Measurements from ENCODE around the gene ABCA13. TPM values are rescaled to one million over a fixed set of nuclear protein-coding genes. Genes with fewer than 3 reads are reported as not detected.

ABCA13 gene
- total and polyA plus RNA-seq, 2 of the 4 experiments (the other 2 are of a cell fraction): under 0.01 to 0.07 TPM

DNA sequence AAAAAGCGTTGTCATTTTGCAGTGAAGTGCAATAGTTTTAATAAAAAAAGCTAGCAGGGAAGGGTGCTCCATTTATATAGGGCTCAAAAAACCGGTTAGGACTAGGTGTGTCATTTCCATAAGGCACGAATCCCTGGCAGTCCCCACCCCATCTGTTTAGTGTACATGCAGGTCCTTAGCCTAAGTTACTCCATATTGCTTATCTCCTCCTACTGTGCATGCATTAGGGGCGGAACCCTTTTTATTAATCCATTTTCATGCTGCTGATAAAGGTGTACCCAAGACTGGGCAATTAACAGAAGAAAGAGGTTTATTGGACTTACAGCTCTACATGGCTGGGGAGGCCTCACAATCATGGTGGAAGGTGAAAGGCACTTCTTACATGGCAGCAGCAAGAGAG lies 301.4 kb downstream of the ABCA13 start:
- Histone ChIP-seq H2AFZ (replicated peaks; ENCODE audit: low read length, poor library complexity) (no peak overlapping the region), H3K27ac (ENCODE audit: insufficient read depth, low read length) (no peak overlapping the region), H3K9me1 (ENCODE audit: insufficient read depth, low read length) (no peaks in the 10 kb centered on the region), H3K79me1 (ENCODE audit: low read depth in 1 of 2, low read length in 2 of 2) (no peaks in the 10 kb centered on the region), H4K8ac (ENCODE audit: low read depth in 2 of 2, low read length in 2 of 2) (no peak overlapping the region), H2BK20ac (ENCODE audit: low read depth, low read length) (no peak overlapping the region), H3K23ac (ENCODE audit: low read depth, low read length) (no peak overlapping the region), H2BK15ac (ENCODE audit: low read depth, low read length) (no peak overlapping the region), H3K56ac (ENCODE audit: extremely low read depth, insufficient read depth, low read length) (no peak overlapping the region), H2BK120ac (ENCODE audit: low read depth, low read length) (no peak overlapping the region), H3K4ac (ENCODE audit: low read depth, low read length) (no peak overlapping the region), H3K18ac (ENCODE audit: low read depth, low read length) (no peak overlapping the region), H3K9me3 (ENCODE audit: control insufficient read depth, insufficient read depth, low read length) (no peaks in the 10 kb centered on the region), H3K4me2 (ENCODE audit: low read depth, low read length) (no peak overlapping the region), H4K91ac (ENCODE audit: insufficient read depth, low read depth, low read length) (no peak overlapping the region), H3K14ac (replicated peaks; ENCODE audit: low read depth, low read length) (no peak overlapping the region), H2AK9ac (replicated peaks; ENCODE audit: low read depth, low read length, poor library complexity) (no peak overlapping the region), H3K27me3 (ENCODE audit: control insufficient read depth, insufficient read depth, low read length) (no peaks in the 10 kb centered on the region), H3K36me3 (ENCODE audit: control insufficient read depth, insufficient read depth, low read length) (no peaks in the 10 kb centered on the region), H4K20me1 (ENCODE audit: insufficient read depth, low read length) (no peaks in the 10 kb centered on the region), H2AK5ac (ENCODE audit: low read depth, low read length) (no peak overlapping the region), H3K4me1 (ENCODE audit: control insufficient read depth, insufficient read depth, low read length) (no peaks in the 10 kb centered on the region), H3K9ac (ENCODE audit: low read depth, low read length) (no peak overlapping the region), H3K4me3 (ENCODE audit: insufficient read depth, low read depth, low read length) (no peak overlapping the region), H2BK5ac (ENCODE audit: low read depth, low read length, poor library complexity, severe bottlenecking) (no peak overlapping the region), H4K5ac (ENCODE audit: low read depth, low read length) (no peak overlapping the region)
- in situ Hi-C loops (cut with MboI; ENCODE audit: low sequenced_read_pairs) (no loop called here), intact Hi-C loops (cut with micrococcal nuclease) (no loop called here), dilution Hi-C loops (cut with HindIII; ENCODE audit: low sequenced_read_pairs, unreplicated experiment) (no loop called here)
- WGBS, 2 experiments (ENCODE audit: extremely low coverage in 2 of 2, insufficient read length in 1 of 2): no CpG with 5 or more reads among the region's 4 CpGs
- TF ChIP-seq FOS (IDR thresholded peaks at IDR 0.05; ENCODE audit: low read depth, low read length) (no peak), NFE2L2 (IDR thresholded peaks at IDR 0.05; ENCODE audit: low read depth, low read length) (no peak), MAZ (IDR thresholded peaks at IDR 0.05; ENCODE audit: borderline replicate concordance, low read depth, low read length) (no peak), CEBPB (IDR thresholded peaks at IDR 0.05; ENCODE audit: low read depth, low read length) (no peak), MAFK (IDR thresholded peaks at IDR 0.05; ENCODE audit: low read depth, low read length) (no peak), MXI1 (IDR thresholded peaks at IDR 0.05; ENCODE audit: borderline replicate concordance, low read depth, low read length) (no peak), RAD21 (IDR thresholded peaks at IDR 0.05; ENCODE audit: low read length) (no peak)
- TF ChIP-seq, protein P1, sequence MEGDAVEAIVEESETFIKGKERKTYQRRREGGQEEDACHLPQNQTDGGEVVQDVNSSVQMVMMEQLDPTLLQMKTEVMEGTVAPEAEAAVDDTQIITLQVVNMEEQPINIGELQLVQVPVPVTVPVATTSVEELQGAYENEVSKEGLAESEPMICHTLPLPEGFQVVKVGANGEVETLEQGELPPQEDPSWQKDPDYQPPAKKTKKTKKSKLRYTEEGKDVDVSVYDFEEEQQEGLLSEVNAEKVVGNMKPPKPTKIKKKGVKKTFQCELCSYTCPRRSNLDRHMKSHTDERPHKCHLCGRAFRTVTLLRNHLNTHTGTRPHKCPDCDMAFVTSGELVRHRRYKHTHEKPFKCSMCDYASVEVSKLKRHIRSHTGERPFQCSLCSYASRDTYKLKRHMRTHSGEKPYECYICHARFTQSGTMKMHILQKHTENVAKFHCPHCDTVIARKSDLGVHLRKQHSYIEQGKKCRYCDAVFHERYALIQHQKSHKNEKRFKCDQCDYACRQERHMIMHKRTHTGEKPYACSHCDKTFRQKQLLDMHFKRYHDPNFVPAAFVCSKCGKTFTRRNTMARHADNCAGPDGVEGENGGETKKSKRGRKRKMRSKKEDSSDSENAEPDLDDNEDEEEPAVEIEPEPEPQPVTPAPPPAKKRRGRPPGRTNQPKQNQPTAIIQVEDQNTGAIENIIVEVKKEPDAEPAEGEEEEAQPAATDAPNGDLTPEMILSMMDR (conservative IDR thresholded peaks at IDR 0.05; ENCODE audit: low read depth, low read length): no peak
- TF ChIP-seq, protein P2, sequence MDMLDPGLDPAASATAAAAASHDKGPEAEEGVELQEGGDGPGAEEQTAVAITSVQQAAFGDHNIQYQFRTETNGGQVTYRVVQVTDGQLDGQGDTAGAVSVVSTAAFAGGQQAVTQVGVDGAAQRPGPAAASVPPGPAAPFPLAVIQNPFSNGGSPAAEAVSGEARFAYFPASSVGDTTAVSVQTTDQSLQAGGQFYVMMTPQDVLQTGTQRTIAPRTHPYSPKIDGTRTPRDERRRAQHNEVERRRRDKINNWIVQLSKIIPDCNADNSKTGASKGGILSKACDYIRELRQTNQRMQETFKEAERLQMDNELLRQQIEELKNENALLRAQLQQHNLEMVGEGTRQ (IDR thresholded peaks at IDR 0.05; ENCODE audit: low read depth, low read length): no peak
- ChIA-PET CTCF (no interaction called here), POLR2A (ENCODE audit: unreplicated experiment) (no interaction called here)
- DNase-seq (no peak), ATAC-seq (ENCODE audit: low read depth) (no peak)
- BruUV-seq (replicated peaks): no TSS peak
